Transverse colon (tissue), 4 donors: ENCODE measurements around the gene KAZALD1. TPM values are rescaled to one million over a fixed set of nuclear protein-coding genes. Genes with fewer than 3 reads are reported as not detected.

Experiments
- DNase-seq: peaks from one replicate; pipeline ENCODE4 v3.0.0-alpha.2; 2019
- H3K27ac ChIP-seq, 4 donors: fragments of 200-600 bp; sonication (generic); 2 replicates each; pipeline ENCODE4 v1.5.1; 2016 to 2018; ENCODE audit warnings: inconsistent platforms in 4 of 4
- H3K27me3 ChIP-seq: fragments of 200-600 bp; sonication (generic); 2 replicates; pipeline ENCODE4 v1.5.1; 2017; ENCODE audit warnings: inconsistent platforms
- H3K36me3 ChIP-seq, 4 donors: fragments of 200-600 bp; sonication (generic); 2 replicates each; pipeline ENCODE4 v1.5.1; 2017 to 2019; ENCODE audit warnings: inconsistent platforms in 4 of 4
- H3K4me1 ChIP-seq, 4 donors: fragments of 200-600 bp; sonication (generic); 2 replicates each; pipeline ENCODE4 v1.5.1; 2017 to 2020; ENCODE audit warnings: inconsistent platforms in 4 of 4
- H3K4me3 ChIP-seq, 4 donors: fragments of 200-600 bp; sonication (generic); 1 replicate in 1 of 4; 2 replicates in 3 of 4; pipeline versions ENCODE4 v1.5.1 to v1.6.1; 2017 to 2019; ENCODE audit warnings: inconsistent platforms in 4 of 4
- H3K9me3 ChIP-seq, 2 donors: fragments of 200-600 bp; sonication (generic); 2 replicates each; pipeline ENCODE4 v1.5.1; 2017 to 2019; ENCODE audit warnings: inconsistent platforms in 2 of 2
- CTCF ChIP-seq, 5 experiments: fragments of 200-600 bp in 3 of 5; fragments of 450-650 bp in 2 of 5; sonication (generic) in 3 of 5; IDR thresholded peaks; 1 replicate in 2 of 5; 2 replicates in 3 of 5; pipeline ENCODE4 v1.5.1; 2016 to 2017; ENCODE audit warnings: antibody characterized with exemption in 5 of 5, inconsistent platforms in 3 of 5, mild to moderate bottlenecking in 2 of 5, moderate library complexity in 1 of 5
- EP300 ChIP-seq: sonication (generic); formaldehyde crosslinking; IDR thresholded peaks from one replicate; pipeline ENCODE4 v1.6.1; 2017; ENCODE audit warnings: antibody characterized with exemption, low read depth
- POLR2A ChIP-seq: fragments of 450-650 bp; IDR thresholded peaks from one replicate; pipeline ENCODE4 v1.6.1; 2016; ENCODE audit warnings: antibody characterized with exemption, mild to moderate bottlenecking, moderate library complexity
- POLR2AphosphoS5 ChIP-seq, 3 donors: sonication (generic); formaldehyde crosslinking; IDR thresholded peaks; one replicate each; pipeline ENCODE4 v1.6.1; 2016; ENCODE audit warnings: antibody characterized with exemption in 3 of 3
- WGBS, 2 donors: methylation state at CpG; one replicate each; pipeline ENCODE4 v1.1.5; 2018; ENCODE audit warnings: low coverage in 1 of 2; 5-methylcytosine and 5-hydroxymethylcytosine counted together
- in situ Hi-C, 4 donors: fragments of 200-750 bp; cut with MboI; loops; one replicate each; pipeline versions ENCODE4 v1.15.0 to v1.15.1; 2017; ENCODE audit warnings: low sequenced_read_pairs in 3 of 4, low pct_ligation_motif_present in 1 of 4, low pct_unique_long_range_greater_than_20kb in 1 of 4
- intact Hi-C: fragments of 100-400 bp; cut with DNase I; formaldehyde crosslinking; loops from one replicate; pipeline ENCODE4 v1.15.1; 2023; ENCODE audit warnings: low total_unique reads
- total RNA-seq, 4 donors: library from RNA; depleted of rRNA; stranded (reverse); fragments of >200 nt; gene quantifications; one replicate each; pipeline ENCODE4 v1.1.0, GENCODE V29; 2016

Gene KAZALD1
- total RNA-seq, 4 donors from 2014 or later = 3.8 to 18.8 (median 10.0) TPM

GRCh38 chr10:101028446-101029337 is 33.1 kb upstream of the KAZALD1 start:
- DNase-seq = no peak
- Histone ChIP-seq H3K27ac (no peak overlapping the region), H3K4me3 (no peak overlapping the region), H3K9me3 (no peaks in the 10 kb centered on the region), H3K27me3 (no peaks in the 10 kb centered on the region), H3K36me3 (no peaks in the 10 kb centered on the region), H3K4me1 (peaks cover 10 to 29% (median 20%) of the 10 kb centered on the region in 4 donors)
- 65 to 67% methylated on average over 2 to 7 of the region's 7 CpGs for WGBS, 2 donors
- intact Hi-C loops = no loop called here
- TF ChIP-seq POLR2A (no peak), EP300 (no peak), POLR2AphosphoS5 (IDR thresholded peaks at IDR 0.05) (no peak)
- in situ Hi-C loops = no loop called here

- Histone ChIP-seq H3K36me3 (no peaks in the 10 kb centered on the region), H3K4me3 (no peak overlapping the region), H3K27me3 (no peaks in the 10 kb centered on the region), H3K27ac (no peak overlapping the region), H3K4me1 (peaks cover 10 to 29% (median 20%) of the 10 kb centered on the region in 4 donors), H3K9me3 (no peaks in the 10 kb centered on the region)
- TF ChIP-seq CTCF (IDR thresholded peaks at IDR 0.05) (no peak), EP300 (no peak), POLR2AphosphoS5 (IDR thresholded peaks at IDR 0.05) (no peak), POLR2A (no peak)
- DNase-seq = no peak
- in situ Hi-C loops = no loop called here
- intact Hi-C loops = no loop called here
- 82 to 92% methylated on average over 2 to 27 of the region's 27 CpGs for WGBS, 2 donors
These were observed 32.1 kb upstream of the KAZALD1 start for GRCh38 chr10:101029520-101030295.

- in situ Hi-C loops = no loop called here
- TF ChIP-seq CTCF (IDR thresholded peaks at IDR 0.05) (no peak), POLR2A (no peak), EP300 (no peak), POLR2AphosphoS5 (IDR thresholded peaks at IDR 0.05) (no peak)
- Histone ChIP-seq H3K36me3 (no peaks in the 10 kb centered on the region), H3K27me3 (no peaks in the 10 kb centered on the region), H3K4me3 (peak overlapping the region in 3 of 4 donors; percentile 50 to 76 (median 54)), H3K27ac (peak overlapping the region; percentile 91 to 97 (median 95)), H3K4me1 (peaks cover 10 to 29% (median 20%) of the 10 kb centered on the region in 4 donors), H3K9me3 (no peaks in the 10 kb centered on the region)
- WGBS, 2 donors = 11% methylated on average over 18 of the region's 25 CpGs; no CpG with 5 or more reads in 1 of the 2 donors
- intact Hi-C loops = no loop called here
- DNase-seq = no peak
These were observed 31.2 kb upstream of the KAZALD1 start for GRCh38 chr10:101030496-101031127.

GRCh38 chr10:101031128-101031795 is 30.5 kb upstream of the KAZALD1 start, which contains the start of the genes PDZD7 and SFXN3:
Gene PDZD7, minus strand, starts transcription at chr10:101031129. Its CDS starts 910 bp downstream, at chr10:101030219.
Gene SFXN3, plus strand, starts transcription at chr10:101031234. Its CDS starts 3,461 bp downstream, at chr10:101034695.
- in situ Hi-C loops = no loop called here
- H3K27me3 ChIP-seq = no peaks in the 10 kb centered on the region
- H3K27ac ChIP-seq = peak within 1 kb of the TSS; percentile 91 to 97 (median 95)
- TF ChIP-seq POLR2A (peak; percentile 65), POLR2AphosphoS5 (IDR thresholded peaks at IDR 0.05) (peak; percentile 59 to 72 (median 70)), EP300 (no peak), CTCF (IDR thresholded peaks at IDR 0.05) (no peak)
- 0% methylated on average over 35 of the region's 38 CpGs; no CpG with 5 or more reads in 1 of the 2 donors for WGBS, 2 donors
- DNase-seq = peak; percentile 98
- peak within 1 kb of the TSS; percentile 50 to 76 (median 60) for H3K4me3 ChIP-seq
- peaks cover 10 to 29% (median 20%) of the 10 kb centered on the region in 4 donors for H3K4me1 ChIP-seq
- H3K9me3 ChIP-seq = no peaks in the 10 kb centered on the region
- H3K36me3 ChIP-seq = no peaks in the 10 kb centered on the region
- intact Hi-C loops = no loop called here
